AG09309 (cell line): ENCODE results near the gene PDRG1.

Experiments used
- DNase-seq: peaks from one replicate; pipeline ENCODE4 v3.0.0-alpha.2; 2010; ENCODE audit warnings: low read depth
- H3K4me3 ChIP-seq: 2 replicates; pipeline ENCODE4 v1.5.1; 2011; ENCODE audit warnings: mild to moderate bottlenecking, low read depth, low read length, moderate library complexity; ENCODE audit not compliant: control insufficient read depth
- CTCF ChIP-seq: IDR thresholded peaks from 2 replicates; pipeline ENCODE4 v1.5.1; 2011; ENCODE audit warnings: mild to moderate bottlenecking, low read depth, low read length, inconsistent platforms; ENCODE audit not compliant: insufficient read depth, control insufficient read depth; ENCODE audit errors: missing control alignments

The PDRG1 gene

GRCh38 chr20:31989030-31989645, 37.3 kb upstream of the PDRG1 start:
- DNase-seq = no peak
- TF ChIP-seq CTCF = no peak
- H3K4me3 ChIP-seq = no peak overlapping the region

GRCh38 chr20:31988430-31989015, 36.7 kb upstream of the PDRG1 start:
- TF ChIP-seq CTCF = no peak
- DNase-seq = no peak
- H3K4me3 ChIP-seq = no peak overlapping the region

GRCh38 chr20:31987744-31988143, 35.9 kb upstream of the PDRG1 start:
- H3K4me3 ChIP-seq = no peak overlapping the region
- DNase-seq = no peak
- TF ChIP-seq CTCF = no peak

- no peak for DNase-seq
- TF ChIP-seq CTCF = no peak
These were observed 33.2 kb upstream of the PDRG1 start for GRCh38 chr20:31984981-31985471.

GRCh38 chr20:31981784-31982183, 29.9 kb upstream of the PDRG1 start:
- TF ChIP-seq CTCF = no peak
- no peak overlapping the region for H3K4me3 ChIP-seq
- no peak for DNase-seq

More at GRCh38 chr20:31984981-31985471, 33.2 kb upstream of the PDRG1 start:
- no peak overlapping the region for H3K4me3 ChIP-seq

- TF ChIP-seq CTCF = no peak
These were observed 28.0 kb upstream of the PDRG1 start for GRCh38 chr20:31979713-31980426.

More at GRCh38 chr20:31979713-31980426, 28.0 kb upstream of the PDRG1 start:
- no peak for DNase-seq
- no peak overlapping the region for H3K4me3 ChIP-seq
